NCI-H526 treated with DMSO at 0.1 percent for 48 hours (cell line): ENCODE data around the gene LIPA.

Experiments
- DNase-seq: peaks from one replicate; lab custom pipeline; 2025; lab: John Stamatoyannopoulos, UW

LIPA gene

DNA sequence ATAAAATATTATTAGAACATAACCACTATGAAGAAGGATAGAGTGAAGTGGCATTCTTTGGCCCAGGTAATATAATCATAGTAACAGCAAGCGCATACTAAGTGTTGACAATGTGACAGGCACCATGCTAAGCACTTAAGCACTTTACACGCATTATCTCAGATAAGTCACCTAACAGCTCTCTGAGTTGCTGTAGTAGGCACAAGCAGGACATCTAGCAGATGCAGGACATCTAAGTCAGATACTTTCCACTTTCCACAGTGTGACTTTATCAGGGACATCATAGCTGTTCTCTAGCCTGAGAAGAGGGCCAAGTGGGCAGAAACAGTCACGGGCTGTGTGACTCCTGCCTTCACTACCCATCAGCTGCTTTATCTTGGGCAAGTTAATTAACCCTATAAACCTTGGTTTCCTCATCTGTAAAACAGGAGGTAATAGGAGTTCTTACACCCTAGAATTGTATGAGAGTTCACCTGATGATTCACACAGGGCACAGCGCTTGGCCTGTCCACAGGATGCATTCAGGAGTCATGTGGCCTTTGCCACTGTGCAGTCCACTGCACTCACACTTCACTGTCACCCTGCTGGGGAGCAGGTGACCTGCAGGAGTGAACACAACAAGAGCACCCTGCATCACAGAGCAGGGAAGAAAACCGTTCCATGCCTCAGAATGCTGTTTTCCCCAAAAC lies 12.5 kb downstream of the LIPA start:
- DNase-seq = no peak

- DNase-seq = no peak
Observed at GRCh38 chr10:89237849-89238248, 13.7 kb downstream of the LIPA start.

DNA sequence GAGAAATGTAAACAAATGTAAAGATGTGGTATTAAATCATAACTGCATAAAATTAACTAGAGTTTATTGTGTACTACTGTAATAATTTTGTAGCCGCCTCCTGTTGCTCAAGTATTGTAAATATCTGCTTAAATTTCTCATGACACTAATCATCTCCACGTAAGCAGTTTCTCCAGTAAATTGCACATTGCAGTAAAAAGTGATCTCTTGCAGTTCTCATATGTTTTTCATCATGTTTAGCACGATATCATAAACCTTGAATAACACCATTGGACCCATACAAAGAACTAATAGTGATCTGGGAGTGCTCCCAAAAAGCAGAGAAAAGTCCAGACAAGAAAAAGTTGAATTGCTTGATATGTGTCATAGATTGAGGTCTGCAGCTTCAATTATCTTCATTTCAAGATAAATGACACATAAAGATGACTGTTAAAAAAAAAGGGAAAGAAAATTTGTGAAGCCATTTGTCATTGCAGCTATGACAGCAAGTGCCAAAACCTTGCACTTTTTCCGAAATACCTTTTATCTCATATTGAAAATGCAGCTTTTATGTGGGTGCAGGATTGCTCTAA lies 15.3 kb downstream of the LIPA start:
- no peak for DNase-seq

DNA sequence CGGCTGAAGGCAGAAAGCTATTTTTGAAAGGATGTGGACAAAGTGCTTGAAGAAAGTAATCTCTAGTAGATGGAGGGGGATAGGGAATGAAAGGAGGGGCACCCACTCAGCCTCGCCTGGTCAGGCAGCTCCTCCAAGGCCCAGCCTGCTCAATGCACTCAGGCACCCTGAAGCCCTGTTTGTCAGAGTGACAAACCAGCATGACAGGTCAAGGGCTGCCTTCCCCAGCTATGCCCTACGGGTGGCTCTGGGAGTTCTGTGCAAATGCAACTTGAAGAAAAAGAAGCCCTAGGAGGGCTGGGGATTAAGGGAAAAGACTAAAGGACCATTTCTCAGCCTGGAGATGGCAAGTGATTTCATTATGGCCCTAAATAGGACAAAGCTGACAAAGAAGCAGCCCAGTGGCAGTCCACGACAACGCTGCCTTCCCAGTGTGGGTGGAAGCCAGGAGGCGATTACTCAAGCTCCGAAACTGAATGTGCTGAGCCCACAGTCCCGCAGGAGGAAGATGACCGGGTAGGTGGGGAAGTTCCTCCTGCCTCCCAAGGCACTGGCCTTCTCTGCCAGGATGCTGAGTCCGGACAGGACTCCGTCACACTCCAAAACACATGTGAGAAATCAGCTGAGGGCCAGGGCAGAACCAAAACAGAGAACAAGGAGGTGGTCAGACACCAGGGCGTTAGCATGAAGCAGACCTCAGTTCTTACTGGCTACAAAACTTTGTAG lies 16.3 kb downstream of the LIPA start:
- DNase-seq = no peak

GRCh38 chr10:89233033-89233432 lies 18.5 kb downstream of the LIPA start:
- DNase-seq = no peak

- DNase-seq = no peak
Observed at GRCh38 chr10:89228962-89229361, 22.6 kb downstream of the LIPA start.

GRCh38 chr10:89228146-89228545 lies 23.4 kb downstream of the LIPA start:
- DNase-seq = no peak

DNA sequence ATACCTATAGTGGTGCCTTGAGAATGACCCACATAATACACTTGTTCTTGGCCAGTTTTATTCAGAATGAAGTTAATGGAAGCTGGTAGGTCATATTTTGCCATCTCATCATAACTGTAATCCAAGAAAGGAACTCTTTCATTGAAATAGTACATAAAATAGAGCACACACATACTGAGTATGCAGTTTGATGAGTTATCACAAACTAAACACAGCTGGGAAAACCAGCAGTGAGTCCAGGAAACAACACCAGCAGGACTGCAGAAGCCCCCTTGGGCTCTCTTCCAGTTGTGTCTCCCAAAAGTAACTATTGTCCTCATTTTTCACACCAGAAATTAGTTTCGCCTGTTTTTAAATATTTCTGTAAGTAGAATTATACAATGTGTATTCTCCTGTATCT lies 24.7 kb downstream of the LIPA start:
- no peak for DNase-seq

- no peak for DNase-seq
Observed at GRCh38 chr10:89224739-89225443, 26.7 kb downstream of the LIPA start.

DNA sequence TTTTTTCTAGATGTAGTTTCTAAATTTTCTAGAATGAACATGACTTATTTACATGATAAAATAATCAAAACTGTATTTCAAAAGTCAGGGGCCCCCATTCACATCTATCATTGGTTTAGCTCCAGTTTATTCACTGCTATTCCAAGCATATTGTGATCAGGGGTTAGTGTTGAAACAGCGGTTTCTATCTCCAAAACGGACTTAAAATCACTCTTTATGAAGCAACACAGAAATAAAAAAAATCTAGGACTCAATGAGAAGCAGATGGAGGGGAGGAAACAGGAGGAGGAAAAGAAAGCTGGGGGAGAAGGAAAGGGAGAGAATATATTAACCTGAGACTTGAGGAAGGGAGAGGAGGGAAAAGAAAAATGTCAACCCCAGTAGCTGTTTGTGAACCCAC lies 29.7 kb downstream of the LIPA start:
- DNase-seq = no peak

DNA sequence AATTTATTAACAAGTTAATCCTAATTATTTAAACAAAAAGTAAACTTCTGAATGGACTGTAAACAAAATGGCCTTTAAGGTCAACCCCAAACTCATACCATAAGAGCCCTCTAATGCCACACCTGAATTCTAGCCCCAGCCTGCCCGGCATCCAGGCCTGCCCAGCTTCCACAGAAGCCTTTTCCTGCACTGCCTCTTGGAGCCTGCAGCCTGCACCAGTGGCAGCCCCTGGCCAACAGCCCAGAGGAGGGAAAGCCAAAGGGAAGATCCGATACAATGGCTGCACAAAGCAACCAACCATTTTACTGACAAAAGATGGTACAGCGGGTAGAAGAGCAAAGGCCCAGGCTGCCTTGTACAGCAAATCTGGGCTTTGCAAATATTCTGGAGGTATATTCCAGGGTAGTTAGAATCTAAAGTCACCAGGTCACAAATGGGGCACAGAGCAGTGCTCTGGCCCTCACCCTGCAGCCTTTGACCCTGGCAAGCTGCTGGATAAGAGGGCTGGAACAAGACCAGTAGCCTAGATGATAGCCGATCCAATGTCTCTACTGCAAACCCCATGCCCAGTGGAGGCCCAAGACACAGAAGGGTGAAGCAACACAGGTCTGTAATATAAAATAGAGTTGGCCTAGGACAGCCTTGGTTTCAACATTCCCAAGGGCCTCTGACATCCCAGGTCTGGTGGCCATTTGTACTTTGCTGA lies 31.9 kb downstream of the LIPA start:
- DNase-seq = no peak

DNA sequence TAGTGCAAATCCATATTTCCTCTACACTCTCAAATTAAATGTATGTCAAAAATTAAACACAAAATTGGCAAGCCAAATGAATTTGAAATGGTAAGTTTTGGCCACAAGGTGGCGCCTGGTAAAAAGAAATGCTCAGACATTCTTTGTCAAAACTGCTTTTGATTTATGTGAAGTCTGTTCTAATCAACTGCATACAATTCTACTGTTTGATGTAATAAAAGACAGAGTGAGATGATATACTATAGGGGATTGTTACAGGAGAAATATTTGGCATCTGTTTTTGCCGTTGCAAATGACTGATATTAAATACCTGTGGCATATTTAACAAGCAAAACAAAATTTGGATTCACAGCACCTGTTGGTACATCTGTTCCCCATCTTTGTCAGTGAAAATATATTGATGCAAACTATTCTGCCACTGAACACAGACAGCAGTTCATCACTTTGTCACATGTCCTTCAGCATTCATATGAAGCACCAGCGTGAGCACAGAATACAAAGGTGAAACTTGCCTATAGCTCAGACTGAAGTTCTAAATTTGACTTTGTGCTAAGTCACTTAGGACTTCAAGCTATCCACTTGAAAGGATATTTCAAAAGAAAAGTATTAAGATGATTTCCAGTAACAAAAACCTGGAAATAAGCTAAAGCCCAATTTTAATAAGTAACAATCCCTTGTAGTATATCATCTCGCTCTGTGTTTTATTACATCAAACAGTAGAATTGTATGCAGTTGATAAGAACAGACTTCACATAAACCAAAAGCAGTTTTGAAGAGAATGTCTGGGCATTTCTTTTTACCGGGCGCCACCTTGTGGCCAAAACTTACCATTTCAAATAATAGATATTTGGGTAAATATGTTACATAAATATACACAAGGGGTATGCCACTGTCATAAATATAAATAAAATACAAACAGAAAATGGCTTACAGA lies 34.3 kb downstream of the LIPA start:
- peak; percentile 18 for DNase-seq

- no peak for DNase-seq
Observed at GRCh38 chr10:89216056-89216455, 35.5 kb downstream of the LIPA start.

- no peak for DNase-seq
Observed at GRCh38 chr10:89215511-89215910, 36.1 kb downstream of the LIPA start.

DNA sequence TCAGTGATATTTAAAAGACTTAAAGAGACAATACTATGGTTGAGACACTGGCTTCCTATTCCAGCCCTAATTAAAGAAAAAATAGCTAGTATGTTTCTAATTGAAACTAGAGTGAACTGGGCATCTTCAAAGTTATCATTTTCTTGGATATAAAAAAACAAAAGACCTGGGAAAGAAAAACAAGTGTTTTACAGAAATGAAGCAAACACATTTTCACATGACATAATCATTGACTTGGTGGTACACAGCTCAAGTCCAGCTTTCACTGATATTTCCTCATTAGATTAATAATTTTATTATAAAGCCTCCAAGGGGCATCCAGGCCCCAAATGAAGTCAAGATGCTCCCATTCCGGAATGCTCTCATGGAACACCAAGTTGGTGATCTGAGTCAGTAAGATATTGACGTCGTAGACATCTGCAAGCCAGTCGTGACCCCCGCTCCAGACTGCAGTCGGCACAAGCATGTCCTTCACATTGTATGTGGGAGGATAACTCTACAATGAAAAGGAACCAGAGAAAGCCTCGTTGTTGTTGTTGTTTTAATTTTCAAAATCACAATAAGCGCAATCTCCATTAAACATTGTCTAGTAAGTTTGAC lies 36.9 kb downstream of the LIPA start:
- no peak for DNase-seq

- DNase-seq = peak; percentile 15
Observed at GRCh38 chr10:89213191-89213808, 38.3 kb downstream of the LIPA start.

DNA sequence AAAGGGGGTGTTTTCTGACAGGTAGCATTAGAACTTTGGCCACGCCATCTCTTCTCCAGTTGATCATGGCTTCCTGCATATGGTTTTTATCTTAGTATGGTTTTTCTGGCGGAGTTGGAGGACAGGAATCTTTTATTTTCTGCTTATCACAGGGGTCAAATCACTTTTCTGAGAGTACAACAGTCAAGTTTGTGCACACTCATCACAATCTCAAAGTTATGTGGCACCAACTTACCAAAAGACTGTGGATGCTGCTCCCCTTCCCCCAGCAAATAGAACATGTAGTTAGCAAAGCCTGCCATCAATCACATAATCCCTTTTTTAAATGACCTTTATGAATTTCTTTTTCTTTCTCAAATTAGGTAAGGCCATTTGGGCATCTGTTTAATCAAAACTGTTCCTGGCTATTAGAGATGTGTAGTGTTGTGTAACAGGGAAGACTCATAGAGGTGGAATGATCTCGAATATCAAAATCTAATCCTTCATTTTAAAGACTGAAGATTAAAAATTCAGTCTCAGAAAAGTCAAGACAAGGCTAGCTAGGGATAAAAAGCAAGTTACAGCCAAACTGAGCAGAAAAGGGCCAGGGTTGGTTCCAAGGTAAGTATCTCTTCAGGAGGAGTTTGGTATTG lies 40.7 kb downstream of the LIPA start:
- DNase-seq = no peak

DNA sequence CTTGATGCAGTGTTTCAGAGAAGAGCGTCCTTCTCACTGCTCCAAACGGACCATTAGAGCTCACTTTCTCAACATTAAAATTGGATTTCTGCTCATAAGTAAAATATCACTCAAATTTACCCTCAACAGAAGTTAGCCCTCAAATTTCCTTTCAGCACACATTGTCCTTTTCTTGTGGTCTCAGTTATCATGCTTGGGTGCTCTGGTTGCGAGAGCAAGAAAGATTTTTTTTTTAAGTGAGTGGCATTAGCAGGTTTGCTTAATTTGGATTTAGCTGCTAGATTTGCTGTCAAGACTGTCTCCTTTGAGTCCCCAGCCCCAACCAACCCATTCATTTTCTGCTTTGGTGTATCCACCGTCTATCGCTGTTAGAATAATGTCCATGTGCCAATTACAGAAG lies 41.9 kb downstream of the LIPA start:
- no peak for DNase-seq

DNA sequence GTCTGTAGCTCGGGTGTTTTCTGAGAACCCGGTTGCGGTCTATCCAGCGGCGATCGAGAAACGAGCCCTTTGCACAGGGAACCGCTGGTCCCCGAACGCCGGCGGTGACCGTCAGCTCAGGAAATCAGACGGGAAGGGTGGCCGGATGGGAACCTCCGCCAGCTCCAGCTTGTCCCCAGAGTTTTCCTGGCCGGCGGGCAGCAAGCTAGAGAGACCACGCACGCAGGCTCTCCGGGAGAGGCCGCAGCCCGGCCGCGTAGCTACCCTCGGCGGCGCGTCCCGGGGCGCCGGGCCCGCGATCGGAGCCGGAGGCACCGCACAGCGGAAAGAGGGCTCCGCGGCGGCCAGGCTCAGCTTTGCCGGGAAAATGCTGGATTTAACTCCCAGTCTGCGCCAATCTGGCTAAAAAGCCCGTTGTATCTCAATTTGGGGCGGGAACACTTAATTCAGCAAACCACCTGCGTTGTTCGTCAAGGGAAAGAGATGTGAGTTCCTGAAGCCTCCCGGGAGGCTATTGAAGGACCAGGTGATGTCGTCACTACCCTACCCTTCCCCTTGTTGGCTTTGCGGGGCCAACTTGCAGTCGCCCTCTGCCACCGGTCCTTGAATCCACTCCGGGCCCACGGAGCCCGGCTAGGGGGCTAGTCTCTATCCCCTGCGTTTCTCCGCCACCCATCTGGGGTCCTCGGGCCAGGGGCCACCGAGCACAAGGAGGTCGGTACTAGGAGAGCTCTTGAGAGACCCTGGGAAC lies 43.6 kb downstream of the LIPA start:
- no peak for DNase-seq
